Effector memory CD4-positive, alpha-beta T cell (primary cell): Measurements from ENCODE around the gene ANO2.

Source experiments
- DNase-seq, 3 donors: peaks; one replicate each; pipeline ENCODE4 v3.0.0-alpha.2; 2020
- H3K27ac ChIP-seq: 2 replicates; pipeline ENCODE4 v1.7.0; 2013; ENCODE audit warnings: mild to moderate bottlenecking, low read length, moderate library complexity; ENCODE audit not compliant: insufficient read depth, poor library complexity, severe bottlenecking
- H3K27me3 ChIP-seq: replicated peaks from 2 replicates; pipeline ENCODE4 v1.7.0; 2013; ENCODE audit warnings: mild to moderate bottlenecking, low read length; ENCODE audit not compliant: insufficient read depth, control insufficient read depth, poor library complexity, severe bottlenecking
- H3K36me3 ChIP-seq: 2 replicates; pipeline ENCODE4 v1.7.0; 2013; ENCODE audit warnings: mild to moderate bottlenecking, low read length, moderate library complexity; ENCODE audit not compliant: control insufficient read depth, insufficient read depth
- H3K4me1 ChIP-seq: 2 replicates; pipeline ENCODE4 v1.7.0; 2013; ENCODE audit warnings: low read length, mild to moderate bottlenecking; ENCODE audit not compliant: control insufficient read depth, insufficient read depth, poor library complexity, severe bottlenecking
- H3K4me3 ChIP-seq: 2 replicates; pipeline ENCODE4 v1.7.0; 2013; ENCODE audit warnings: low read length, low read depth, mild to moderate bottlenecking; ENCODE audit not compliant: insufficient read depth, poor library complexity, severe bottlenecking
- H3K9me3 ChIP-seq: 2 replicates; pipeline ENCODE4 v1.7.0; 2013; ENCODE audit warnings: mild to moderate bottlenecking, low read length, moderate library complexity; ENCODE audit not compliant: control insufficient read depth

ANO2 gene

GRCh38 chr12:5745251-5745888 lies 199.7 kb downstream of the ANO2 start:
- no peak for DNase-seq
- Histone ChIP-seq H3K4me1 (no peaks in the 10 kb centered on the region), H3K4me3 (no peak overlapping the region), H3K27me3 (no peaks in the 10 kb centered on the region), H3K36me3 (no peaks in the 10 kb centered on the region), H3K27ac (no peak overlapping the region), H3K9me3 (no peaks in the 10 kb centered on the region)

- H3K36me3 ChIP-seq, result no peaks in the 10 kb centered on the region
- H3K27ac ChIP-seq, result no peak overlapping the region
- no peaks in the 10 kb centered on the region for H3K4me1 ChIP-seq
- DNase-seq, result no peak
- H3K27me3 ChIP-seq, result no peaks in the 10 kb centered on the region
- no peak overlapping the region for H3K4me3 ChIP-seq
- H3K9me3 ChIP-seq, result no peaks in the 10 kb centered on the region
Measured at GRCh38 chr12:5742258-5742657, 202.8 kb downstream of the ANO2 start.

- Histone ChIP-seq H3K36me3 (no peaks in the 10 kb centered on the region), H3K4me3 (no peak overlapping the region), H3K27ac (no peak overlapping the region), H3K9me3 (no peaks in the 10 kb centered on the region), H3K4me1 (no peaks in the 10 kb centered on the region), H3K27me3 (no peaks in the 10 kb centered on the region)
- no peak for DNase-seq
Measured at GRCh38 chr12:5739917-5740316, 205.1 kb downstream of the ANO2 start.

- Histone ChIP-seq H3K4me3 (no peak overlapping the region), H3K27ac (no peak overlapping the region), H3K36me3 (no peaks in the 10 kb centered on the region), H3K9me3 (no peaks in the 10 kb centered on the region), H3K27me3 (no peaks in the 10 kb centered on the region), H3K4me1 (no peaks in the 10 kb centered on the region)
- no peak for DNase-seq
Measured at GRCh38 chr12:5737778-5738177, 207.3 kb downstream of the ANO2 start.

GRCh38 chr12:5736527-5736926 lies 208.5 kb downstream of the ANO2 start:
- H3K4me3 ChIP-seq, result no peak overlapping the region
- no peaks in the 10 kb centered on the region for H3K27me3 ChIP-seq
- H3K4me1 ChIP-seq, result no peaks in the 10 kb centered on the region
- H3K36me3 ChIP-seq, result no peaks in the 10 kb centered on the region
- no peaks in the 10 kb centered on the region for H3K9me3 ChIP-seq
- no peak for DNase-seq
- H3K27ac ChIP-seq, result no peak overlapping the region

GRCh38 chr12:5736016-5736415 lies 209.0 kb downstream of the ANO2 start:
- DNase-seq, result no peak
- no peaks in the 10 kb centered on the region for H3K9me3 ChIP-seq
- H3K36me3 ChIP-seq, result no peaks in the 10 kb centered on the region
- no peak overlapping the region for H3K27ac ChIP-seq
- no peaks in the 10 kb centered on the region for H3K27me3 ChIP-seq
- no peak overlapping the region for H3K4me3 ChIP-seq
- no peaks in the 10 kb centered on the region for H3K4me1 ChIP-seq

- no peaks in the 10 kb centered on the region for H3K27me3 ChIP-seq
- no peak overlapping the region for H3K4me3 ChIP-seq
- no peak overlapping the region for H3K27ac ChIP-seq
- no peak for DNase-seq
- H3K4me1 ChIP-seq, result no peaks in the 10 kb centered on the region
- no peaks in the 10 kb centered on the region for H3K9me3 ChIP-seq
- H3K36me3 ChIP-seq, result no peaks in the 10 kb centered on the region
Measured at GRCh38 chr12:5733916-5734315, 211.1 kb downstream of the ANO2 start.

GRCh38 chr12:5733136-5733755 lies 211.8 kb downstream of the ANO2 start:
- Histone ChIP-seq H3K27me3 (no peaks in the 10 kb centered on the region), H3K27ac (no peak overlapping the region), H3K4me1 (no peaks in the 10 kb centered on the region), H3K36me3 (no peaks in the 10 kb centered on the region), H3K4me3 (no peak overlapping the region), H3K9me3 (no peaks in the 10 kb centered on the region)
- no peak for DNase-seq

GRCh38 chr12:5730962-5731361 lies 214.1 kb downstream of the ANO2 start:
- no peak overlapping the region for H3K4me3 ChIP-seq
- H3K27ac ChIP-seq, result no peak overlapping the region
- H3K27me3 ChIP-seq, result no peaks in the 10 kb centered on the region
- no peak for DNase-seq
- no peaks in the 10 kb centered on the region for H3K9me3 ChIP-seq
- no peaks in the 10 kb centered on the region for H3K4me1 ChIP-seq
- H3K36me3 ChIP-seq, result no peaks in the 10 kb centered on the region

- H3K9me3 ChIP-seq, result no peaks in the 10 kb centered on the region
- H3K36me3 ChIP-seq, result no peaks in the 10 kb centered on the region
- no peak overlapping the region for H3K4me3 ChIP-seq
- no peaks in the 10 kb centered on the region for H3K27me3 ChIP-seq
- no peak overlapping the region for H3K27ac ChIP-seq
- no peaks in the 10 kb centered on the region for H3K4me1 ChIP-seq
- DNase-seq, result no peak
Measured at GRCh38 chr12:5723711-5724252, 221.3 kb downstream of the ANO2 start.
